ENCODE measurements around the gene PLD2.

GRCh38 chr17:4861052-4861451, 54.1 kb downstream of the PLD2 start:
- TF ChIP-seq POLR2A (IDR thresholded peaks at IDR 0.05), result no peak
- no peak for TF ChIP-seq CTCF (IDR thresholded peaks at IDR 0.05)
- TF ChIP-seq EP300 (IDR thresholded peaks at IDR 0.05), result no peak
- no peak for TF ChIP-seq POLR2AphosphoS5 (IDR thresholded peaks at IDR 0.05)

Data from suprapubic skin (tissue), 4 donors.